ENCODE measurements around the gene TRMT1. TPM values are rescaled to one million over a fixed set of nuclear protein-coding genes. Genes with fewer than 3 reads are reported as not detected.

TRMT1 gene
- total RNA-seq, 1 experiment from 2014 or later, result 52.0 TPM

DNA sequence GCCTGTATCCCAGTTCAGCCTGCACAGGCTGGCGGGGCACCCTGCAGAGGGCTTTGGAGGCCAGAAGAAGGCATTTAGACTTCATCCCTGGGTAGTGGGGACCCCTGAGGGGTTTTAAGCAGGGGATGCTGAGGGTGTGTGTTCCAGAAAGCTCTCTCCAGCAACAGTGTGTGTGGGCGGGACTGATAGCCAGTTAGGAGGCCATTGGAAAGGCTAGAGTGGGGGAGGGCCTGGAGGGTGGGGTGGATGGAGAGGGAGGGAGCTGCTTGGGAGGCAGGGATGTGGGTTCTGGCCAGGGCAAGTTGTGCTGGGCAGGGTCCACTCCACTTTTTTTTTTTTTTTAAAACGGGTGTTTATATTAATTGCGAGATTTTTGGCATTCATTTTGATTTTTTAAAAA, 42.2 kb downstream of the TRMT1 start:
- no TSS peak for BruUV-seq (replicated peaks)
- Histone ChIP-seq H3K4me1 (ENCODE audit: control insufficient read depth, insufficient read depth, low read length) (peaks cover 13% of the 10 kb centered on the region), H3K36me3 (ENCODE audit: control insufficient read depth, insufficient read depth, low read length) (no peaks in the 10 kb centered on the region), H3K9me3 (ENCODE audit: control insufficient read depth, insufficient read depth, low read depth, low read length) (no peaks in the 10 kb centered on the region), H3K27ac (ENCODE audit: low read length) (no peak overlapping the region), H3K27me3 (ENCODE audit: control insufficient read depth, insufficient read depth, low read length) (no peaks in the 10 kb centered on the region), H3K4me3 (ENCODE audit: low read depth in 2 of 2, low read length in 2 of 2) (no peak overlapping the region)
- POLR2A ChIA-PET, result no interaction called here
- in situ Hi-C loops (cut with HindIII; ENCODE audit: low pct_unique_long_range_greater_than_20kb, low sequenced_read_pairs) (no loop called here), intact Hi-C loops (cut with micrococcal nuclease; ENCODE audit: unreplicated experiment) (no loop called here)
- TF ChIP-seq POLR2AphosphoS5 (IDR thresholded peaks at IDR 0.05; ENCODE audit: low read depth, low read length) (no peak), REST (IDR thresholded peaks at IDR 0.05; ENCODE audit: insufficient read depth in 1 of 2, low read depth in 2 of 2, low read length in 1 of 2) (no peak), TCF7L2 (IDR thresholded peaks at IDR 0.05; ENCODE audit: low read depth, low read length) (no peak), SIN3A (IDR thresholded peaks at IDR 0.05; ENCODE audit: borderline replicate concordance, insufficient read depth, low read depth, low read length) (no peak)
- TF ChIP-seq, protein P1, sequence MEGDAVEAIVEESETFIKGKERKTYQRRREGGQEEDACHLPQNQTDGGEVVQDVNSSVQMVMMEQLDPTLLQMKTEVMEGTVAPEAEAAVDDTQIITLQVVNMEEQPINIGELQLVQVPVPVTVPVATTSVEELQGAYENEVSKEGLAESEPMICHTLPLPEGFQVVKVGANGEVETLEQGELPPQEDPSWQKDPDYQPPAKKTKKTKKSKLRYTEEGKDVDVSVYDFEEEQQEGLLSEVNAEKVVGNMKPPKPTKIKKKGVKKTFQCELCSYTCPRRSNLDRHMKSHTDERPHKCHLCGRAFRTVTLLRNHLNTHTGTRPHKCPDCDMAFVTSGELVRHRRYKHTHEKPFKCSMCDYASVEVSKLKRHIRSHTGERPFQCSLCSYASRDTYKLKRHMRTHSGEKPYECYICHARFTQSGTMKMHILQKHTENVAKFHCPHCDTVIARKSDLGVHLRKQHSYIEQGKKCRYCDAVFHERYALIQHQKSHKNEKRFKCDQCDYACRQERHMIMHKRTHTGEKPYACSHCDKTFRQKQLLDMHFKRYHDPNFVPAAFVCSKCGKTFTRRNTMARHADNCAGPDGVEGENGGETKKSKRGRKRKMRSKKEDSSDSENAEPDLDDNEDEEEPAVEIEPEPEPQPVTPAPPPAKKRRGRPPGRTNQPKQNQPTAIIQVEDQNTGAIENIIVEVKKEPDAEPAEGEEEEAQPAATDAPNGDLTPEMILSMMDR (IDR thresholded peaks at IDR 0.05), result no peak
- CTCF ChIA-PET, result no interaction called here
- DNase-seq (ENCODE audit: low read depth, low spot score), result no peak
- no peak for ATAC-seq

DNA sequence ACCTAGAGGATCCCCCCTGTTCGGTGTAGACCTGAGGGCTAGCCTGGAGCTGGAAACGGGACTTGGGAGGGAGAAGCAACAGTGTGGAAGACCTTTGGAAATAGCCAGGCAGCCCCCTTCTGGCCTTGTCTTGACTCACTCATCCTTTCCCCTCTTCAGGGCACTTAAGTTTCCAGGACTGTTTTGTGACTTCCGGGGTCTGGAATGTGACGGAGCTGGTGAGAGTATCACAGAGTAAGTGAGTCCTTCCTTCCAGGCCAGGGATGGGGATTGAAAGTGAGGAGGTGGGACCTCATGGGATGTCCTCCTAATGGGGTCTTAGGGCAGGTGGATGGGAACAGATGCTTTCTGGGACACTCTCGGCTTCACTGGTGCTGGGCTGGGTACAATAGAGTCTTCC, 43.3 kb downstream of the TRMT1 start:
- ATAC-seq (no peak), DNase-seq (ENCODE audit: low read depth, low spot score) (no peak)
- intact Hi-C loops (cut with micrococcal nuclease; ENCODE audit: unreplicated experiment) (no loop called here), in situ Hi-C loops (cut with HindIII; ENCODE audit: low pct_unique_long_range_greater_than_20kb, low sequenced_read_pairs) (no loop called here)
- no peaks in the 10 kb centered on the region for H3K27me3 ChIP-seq (ENCODE audit: control insufficient read depth, insufficient read depth, low read length)
- H3K27ac ChIP-seq (ENCODE audit: low read length), result no peak overlapping the region
- no peak overlapping the region for H3K4me3 ChIP-seq (ENCODE audit: low read depth in 2 of 2, low read length in 2 of 2)
- ChIA-PET CTCF (interaction anchor here (0.7 kb wide), 1 partner anchor 90 kb away, joined by 9 read pairs; no protein-coding TSS in a partner anchor), POLR2A (no interaction called here)
- peaks cover 10% of the 10 kb centered on the region for H3K4me1 ChIP-seq (ENCODE audit: control insufficient read depth, insufficient read depth, low read length)
- no peaks in the 10 kb centered on the region for H3K36me3 ChIP-seq (ENCODE audit: control insufficient read depth, insufficient read depth, low read length)
- BruUV-seq (replicated peaks), result no TSS peak
- TF ChIP-seq POLR2AphosphoS5 (IDR thresholded peaks at IDR 0.05; ENCODE audit: low read depth, low read length), result no peak
- TF ChIP-seq SIN3A (IDR thresholded peaks at IDR 0.05; ENCODE audit: borderline replicate concordance, insufficient read depth, low read depth, low read length), result no peak
- TF ChIP-seq, protein P1 (IDR thresholded peaks at IDR 0.05), result no peak
- TF ChIP-seq TCF7L2 (IDR thresholded peaks at IDR 0.05; ENCODE audit: low read depth, low read length), result no peak
- no peak for TF ChIP-seq REST (IDR thresholded peaks at IDR 0.05; ENCODE audit: insufficient read depth in 1 of 2, low read depth in 2 of 2, low read length in 1 of 2)
- H3K9me3 ChIP-seq (ENCODE audit: control insufficient read depth, insufficient read depth, low read depth, low read length), result no peaks in the 10 kb centered on the region

Data from Panc1 (cell line).